Measurements from ENCODE around the gene SH3PXD2B. TPM values are rescaled to one million over a fixed set of nuclear protein-coding genes. Genes with fewer than 3 reads are reported as not detected.

Gene SH3PXD2B
- total RNA-seq, 4 donors from 2014 or later, result 26.6 to 48.7 (median 38.9) TPM

GRCh38 chr5:172280929-172281328, 173.4 kb downstream of the SH3PXD2B start:
- no peak for TF ChIP-seq CTCF (IDR thresholded peaks at IDR 0.05; ENCODE audit: low read depth)

GRCh38 chr5:172280317-172280716, 174.0 kb downstream of the SH3PXD2B start:
- no peak for TF ChIP-seq CTCF (IDR thresholded peaks at IDR 0.05; ENCODE audit: low read depth)

- TF ChIP-seq CTCF (IDR thresholded peaks at IDR 0.05; ENCODE audit: low read depth), result no peak
Observed at GRCh38 chr5:172278356-172278755, 176.0 kb downstream of the SH3PXD2B start.

GRCh38 chr5:172276214-172276613, 178.1 kb downstream of the SH3PXD2B start:
- no peak for TF ChIP-seq CTCF (IDR thresholded peaks at IDR 0.05; ENCODE audit: low read depth)

Other genes starting within 250 kb of the SH3PXD2B start
- gene UBTD2, start 170.8 kb downstream of the SH3PXD2B start, total RNA-seq, result 10 to 100 TPM; 13.8 to 26.9 (median 21.8) TPM
- 10 to 100 TPM in 3 of 4 donors, 1 to 10 TPM in 1; 4.9 to 38.4 (median 13.0) TPM for gene NEURL1B, start 186.7 kb upstream of the SH3PXD2B start, total RNA-seq